Liver (tissue), 9 donors: ENCODE measurements around the gene ANKAR. TPM values are rescaled to one million over a fixed set of nuclear protein-coding genes. Genes with fewer than 3 reads are reported as not detected.
A peak's percentile ranks its signal among the peaks of the same experiment; 100 is the strongest.

Experiments used
- DNase-seq: peaks from one replicate; pipeline ENCODE4 v3.0.0-alpha.2; 2017; ENCODE audit warnings: low spot score
- H3K27ac ChIP-seq, 2 donors: one replicate each; pipeline ENCODE4 v1.7.0; 2013; ENCODE audit warnings: inconsistent platforms in 2 of 2, low read length in 2 of 2, control low read depth in 1 of 2, low read depth in 1 of 2, mild to moderate bottlenecking in 1 of 2
- H3K27me3 ChIP-seq, 4 donors: one replicate each; pipeline versions ENCODE4 v1.6.1 to v1.7.0; 2013; ENCODE audit warnings: low read length in 3 of 4, inconsistent platforms in 1 of 4, mild to moderate bottlenecking in 1 of 4, moderate library complexity in 1 of 4; ENCODE audit not compliant: control insufficient read depth in 4 of 4, insufficient read depth in 4 of 4
- H3K36me3 ChIP-seq, 4 donors: one replicate each; pipeline versions ENCODE4 v1.6.1 to v1.7.0; 2013; ENCODE audit warnings: low read length in 3 of 4, mild to moderate bottlenecking in 3 of 4, low read depth in 1 of 4, moderate library complexity in 1 of 4; ENCODE audit not compliant: control insufficient read depth in 4 of 4, insufficient read depth in 3 of 4
- H3K4me1 ChIP-seq, 4 donors: one replicate each; pipeline versions ENCODE4 v1.6.1 to v1.7.0; 2013; ENCODE audit warnings: low read length in 3 of 4, mild to moderate bottlenecking in 3 of 4, moderate library complexity in 1 of 4; ENCODE audit not compliant: control insufficient read depth in 4 of 4, insufficient read depth in 4 of 4
- H3K4me3 ChIP-seq, 3 donors: one replicate each; pipeline versions ENCODE4 v1.6.1 to v1.7.0; 2013; ENCODE audit warnings: low read length in 3 of 3, control low read depth in 1 of 3, low read depth in 1 of 3, mild to moderate bottlenecking in 1 of 3
- H3K9ac ChIP-seq, 2 donors: one replicate each; pipeline ENCODE4 v1.7.0; 2013; ENCODE audit warnings: low read length in 2 of 2, mild to moderate bottlenecking in 2 of 2, moderate library complexity in 2 of 2, control low read depth in 1 of 2, low read depth in 1 of 2
- H3K9me3 ChIP-seq, 4 donors: one replicate each; pipeline versions ENCODE4 v1.6.1 to v1.7.0; 2013; ENCODE audit warnings: low read length in 3 of 4; ENCODE audit not compliant: control insufficient read depth in 4 of 4
- EGR1 ChIP-seq, 2 donors: IDR thresholded peaks; 2 replicates each; pipeline ENCODE4 v1.6.1; 2016 to 2018; ENCODE audit warnings: antibody characterized with exemption in 2 of 2, low read depth in 2 of 2
- FOXA1 ChIP-seq: IDR thresholded peaks from 2 replicates; pipeline ENCODE4 v1.6.1; 2016; ENCODE audit warnings: antibody characterized with exemption
- FOXA2 ChIP-seq: IDR thresholded peaks from 2 replicates; pipeline ENCODE4 v1.6.1; 2016; ENCODE audit warnings: antibody characterized with exemption
- GABPA ChIP-seq, 2 donors: IDR thresholded peaks in 1 of 2; conservative IDR thresholded peaks in 1 of 2; 2 replicates each; pipeline ENCODE4 v1.6.1; 2016; ENCODE audit warnings: antibody characterized with exemption in 2 of 2, mild to moderate bottlenecking in 1 of 2, moderate library complexity in 1 of 2
- HNF4A ChIP-seq, 2 donors: conservative IDR thresholded peaks; 2 replicates each; pipeline ENCODE4 v1.6.1; 2016; ENCODE audit warnings: antibody characterized with exemption in 2 of 2, mild to moderate bottlenecking in 2 of 2
- HNF4G ChIP-seq: IDR thresholded peaks from 2 replicates; pipeline ENCODE4 v1.6.1; 2016; ENCODE audit warnings: antibody characterized with exemption
- RAD21 ChIP-seq, 2 donors: IDR thresholded peaks; 2 replicates each; pipeline ENCODE4 v1.6.1; 2016; ENCODE audit warnings: antibody characterized with exemption in 2 of 2, mild to moderate bottlenecking in 2 of 2
- RXRA ChIP-seq, 2 donors: IDR thresholded peaks; 2 replicates each; pipeline ENCODE4 v1.6.1; 2017 to 2018; ENCODE audit warnings: antibody characterized with exemption in 2 of 2, mild to moderate bottlenecking in 1 of 2
- SP1 ChIP-seq: IDR thresholded peaks from 2 replicates; pipeline ENCODE4 v1.6.1; 2018; ENCODE audit warnings: antibody characterized with exemption, mild to moderate bottlenecking
- TAF1 ChIP-seq: conservative IDR thresholded peaks from 2 replicates; pipeline ENCODE4 v1.6.1; 2016; ENCODE audit warnings: antibody characterized with exemption, mild to moderate bottlenecking
- YY1 ChIP-seq: IDR thresholded peaks from 2 replicates; pipeline ENCODE4 v1.6.1; 2016; ENCODE audit warnings: antibody characterized with exemption, mild to moderate bottlenecking
- WGBS: extraction: QIAGEN DNeasy Blood & Tissue Kit; methylation state at CpG from one replicate; pipeline ENCODE4 v1.1.7; 2013; 5-methylcytosine and 5-hydroxymethylcytosine counted together
- polyA plus RNA-seq, 2 donors: library from polyadenylated mRNA; stranded (reverse) in 1 of 2; unstranded in 1 of 2; fragments of 200-250 nt in 1 of 2; fragments of >200 nt in 1 of 2; fragmentation: Nextera tagmentation in 1 of 2; extraction: Ambion mirVana in 1 of 2; gene quantifications; one replicate each; pipeline versions ENCODE4 v1.2.1 to v1.2.3, GENCODE V29; 2013 to 2015
- total RNA-seq, 2 donors: library from RNA; depleted of rRNA; stranded (reverse); fragments of >200 nt; gene quantifications; one replicate each; pipeline ENCODE4 v1.2.3, GENCODE V29; 2014
- TF ChIP-seq, protein P1 (sequence below): IDR thresholded peaks from 2 replicates; pipeline ENCODE4 v1.6.1; 2016; ENCODE audit warnings: antibody characterized with exemption, mild to moderate bottlenecking
- TF ChIP-seq, protein P2 (sequence below): IDR thresholded peaks from 2 replicates; pipeline ENCODE4 v1.6.1; 2016; ENCODE audit warnings: antibody characterized with exemption
- donor health status: healthy.
- donor health status: healthy.
- donor health status: healthy.
- donor health status: healthy.
- donor health status: healthy.

The ANKAR gene
- total and polyA plus RNA-seq, 4 donors, result 0.46 to 8.4 (median 4.3) TPM

DNA sequence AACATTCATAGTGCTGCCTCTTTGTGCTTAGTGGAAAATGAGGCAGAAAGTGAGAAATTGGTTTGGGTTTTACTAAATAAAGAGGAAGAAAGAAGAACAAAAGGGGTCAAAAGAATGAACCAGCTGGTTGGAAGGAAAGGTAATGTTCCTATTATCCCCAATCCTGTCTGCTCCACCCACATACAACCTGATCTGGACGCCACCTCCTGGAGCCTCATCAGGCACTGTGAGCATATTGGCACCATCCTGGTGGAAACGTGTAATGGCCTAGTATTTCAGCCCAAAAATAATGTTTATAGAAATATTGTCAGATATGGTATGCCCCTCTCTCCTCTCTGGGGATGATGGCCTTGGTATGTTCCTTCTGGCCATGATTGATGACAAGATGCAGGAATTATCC lies 48.8 kb upstream of the ANKAR start:
- Histone ChIP-seq H3K9me3 (no peaks in the 10 kb centered on the region), H3K36me3 (no peaks in the 10 kb centered on the region), H3K27ac (no peak overlapping the region), H3K4me1 (no peaks in the 10 kb centered on the region), H3K27me3 (no peaks in the 10 kb centered on the region), H3K9ac (no peak overlapping the region), H3K4me3 (no peak overlapping the region)
- DNase-seq, result no peak
- WGBS, result 93% methylated on average over 2 of the region's 2 CpGs
- TF ChIP-seq SP1 (no peak), GABPA (IDR thresholded peaks at IDR 0.05 in 1 of 2, conservative IDR thresholded peaks at IDR 0.05 in 1 of 2) (no peak), HNF4A (conservative IDR thresholded peaks at IDR 0.05) (no peak), HNF4G (no peak), FOXA2 (no peak), RXRA (IDR thresholded peaks at IDR 0.05) (no peak), EGR1 (IDR thresholded peaks at IDR 0.05; ENCODE audit: low read depth in 2 of 2) (no peak), FOXA1 (no peak)
- TF ChIP-seq, protein P1, sequence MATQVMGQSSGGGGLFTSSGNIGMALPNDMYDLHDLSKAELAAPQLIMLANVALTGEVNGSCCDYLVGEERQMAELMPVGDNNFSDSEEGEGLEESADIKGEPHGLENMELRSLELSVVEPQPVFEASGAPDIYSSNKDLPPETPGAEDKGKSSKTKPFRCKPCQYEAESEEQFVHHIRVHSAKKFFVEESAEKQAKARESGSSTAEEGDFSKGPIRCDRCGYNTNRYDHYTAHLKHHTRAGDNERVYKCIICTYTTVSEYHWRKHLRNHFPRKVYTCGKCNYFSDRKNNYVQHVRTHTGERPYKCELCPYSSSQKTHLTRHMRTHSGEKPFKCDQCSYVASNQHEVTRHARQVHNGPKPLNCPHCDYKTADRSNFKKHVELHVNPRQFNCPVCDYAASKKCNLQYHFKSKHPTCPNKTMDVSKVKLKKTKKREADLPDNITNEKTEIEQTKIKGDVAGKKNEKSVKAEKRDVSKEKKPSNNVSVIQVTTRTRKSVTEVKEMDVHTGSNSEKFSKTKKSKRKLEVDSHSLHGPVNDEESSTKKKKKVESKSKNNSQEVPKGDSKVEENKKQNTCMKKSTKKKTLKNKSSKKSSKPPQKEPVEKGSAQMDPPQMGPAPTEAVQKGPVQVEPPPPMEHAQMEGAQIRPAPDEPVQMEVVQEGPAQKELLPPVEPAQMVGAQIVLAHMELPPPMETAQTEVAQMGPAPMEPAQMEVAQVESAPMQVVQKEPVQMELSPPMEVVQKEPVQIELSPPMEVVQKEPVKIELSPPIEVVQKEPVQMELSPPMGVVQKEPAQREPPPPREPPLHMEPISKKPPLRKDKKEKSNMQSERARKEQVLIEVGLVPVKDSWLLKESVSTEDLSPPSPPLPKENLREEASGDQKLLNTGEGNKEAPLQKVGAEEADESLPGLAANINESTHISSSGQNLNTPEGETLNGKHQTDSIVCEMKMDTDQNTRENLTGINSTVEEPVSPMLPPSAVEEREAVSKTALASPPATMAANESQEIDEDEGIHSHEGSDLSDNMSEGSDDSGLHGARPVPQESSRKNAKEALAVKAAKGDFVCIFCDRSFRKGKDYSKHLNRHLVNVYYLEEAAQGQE, result no peak

DNA sequence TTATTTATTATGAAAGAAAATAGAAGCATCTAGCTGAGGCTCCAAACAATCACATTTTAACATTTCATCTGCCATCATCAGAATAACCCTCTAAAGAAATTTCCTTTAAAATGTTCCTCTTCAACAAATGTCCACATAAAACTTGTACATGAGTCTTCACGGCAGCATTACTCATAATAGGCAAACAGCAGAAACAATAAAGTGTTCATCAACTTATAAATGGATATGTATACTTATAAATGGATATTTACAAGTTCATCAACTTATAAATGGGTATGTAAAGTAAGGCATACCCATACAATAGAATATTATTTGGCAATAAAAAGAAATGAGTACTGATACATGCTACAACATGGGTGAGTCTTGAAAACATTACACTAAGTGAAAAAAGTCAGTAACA lies 46.7 kb upstream of the ANKAR start:
- no peak overlapping the region for H3K27ac ChIP-seq
- H3K4me3 ChIP-seq, result no peak overlapping the region
- H3K27me3 ChIP-seq, result no peaks in the 10 kb centered on the region
- TF ChIP-seq TAF1 (no peak), RAD21 (IDR thresholded peaks at IDR 0.05) (no peak), GABPA (IDR thresholded peaks at IDR 0.05 in 1 of 2, conservative IDR thresholded peaks at IDR 0.05 in 1 of 2) (no peak), FOXA1 (no peak)
- TF ChIP-seq, protein P2, sequence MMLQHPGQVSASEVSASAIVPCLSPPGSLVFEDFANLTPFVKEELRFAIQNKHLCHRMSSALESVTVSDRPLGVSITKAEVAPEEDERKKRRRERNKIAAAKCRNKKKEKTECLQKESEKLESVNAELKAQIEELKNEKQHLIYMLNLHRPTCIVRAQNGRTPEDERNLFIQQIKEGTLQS, result no peak
- no peak for DNase-seq
- 94% methylated on average over 1 of the region's 1 CpG for WGBS
- H3K9ac ChIP-seq, result no peak overlapping the region
- H3K4me1 ChIP-seq, result no peaks in the 10 kb centered on the region
- H3K36me3 ChIP-seq, result no peaks in the 10 kb centered on the region
- no peaks in the 10 kb centered on the region for H3K9me3 ChIP-seq

DNA sequence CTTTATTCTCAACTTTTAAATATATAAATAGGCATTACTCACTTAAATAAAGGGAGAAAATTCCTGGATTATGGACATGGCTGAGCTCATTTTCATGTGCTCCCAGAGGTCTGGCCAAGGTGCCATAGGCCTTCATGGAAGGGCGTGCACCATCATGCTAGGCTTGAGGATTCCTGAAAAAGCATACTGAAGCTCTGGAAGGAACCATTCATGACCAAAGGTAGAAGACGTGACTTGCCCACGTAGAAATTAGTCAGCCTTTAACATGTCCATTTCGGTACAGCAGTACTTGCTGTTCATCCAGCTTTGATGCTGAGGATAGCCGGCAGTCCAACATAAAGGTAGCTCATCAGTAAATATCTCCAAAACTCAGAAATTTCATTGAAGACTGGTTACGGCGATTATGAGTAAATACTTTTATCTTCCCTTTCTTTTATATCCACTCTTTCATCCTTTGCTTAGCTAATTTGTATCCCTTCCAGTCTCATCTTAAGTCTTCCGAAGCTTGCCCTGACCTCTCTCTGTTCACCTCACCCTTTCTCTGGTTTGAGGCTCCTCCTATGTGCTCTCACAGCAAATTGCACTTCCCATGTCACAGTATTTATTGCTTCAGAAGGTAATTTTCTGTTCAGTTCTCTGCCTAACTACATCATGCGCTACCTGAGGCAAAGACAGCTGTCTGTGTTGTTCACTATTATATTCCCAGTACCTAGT lies 45.5 kb upstream of the ANKAR start:
- no peak for DNase-seq
- Histone ChIP-seq H3K4me1 (no peaks in the 10 kb centered on the region), H3K36me3 (no peaks in the 10 kb centered on the region), H3K9me3 (no peaks in the 10 kb centered on the region), H3K4me3 (no peak overlapping the region), H3K27me3 (no peaks in the 10 kb centered on the region), H3K27ac (no peak overlapping the region), H3K9ac (no peak overlapping the region)
- 86% methylated on average over 9 of the region's 9 CpGs for WGBS
- TF ChIP-seq YY1, result no peak
- TF ChIP-seq, protein P1, result no peak
- no peak for TF ChIP-seq HNF4G
- TF ChIP-seq RAD21 (IDR thresholded peaks at IDR 0.05), result peak; percentile 68 to 73
